Activated CD8-positive, alpha-beta memory T cell treated with anti-CD3 and anti-CD28 coated beads, Interleukin-2, amount 10 ng/mL, durations not matched to agents 7 days and 5 days (primary cell): Measurements from ENCODE around the gene SYNE1. TPM values are rescaled to one million over a fixed set of nuclear protein-coding genes. Genes with fewer than 3 reads are reported as not detected.
"Not testable (repeated sequence)": the region's sequence is repeated elsewhere in the genome, so short reads cannot be mapped to it uniquely, and the experiment has no call there.

Experiments
- ATAC-seq: fragments of 150-1000 bp; cut with Tn5 transposase; one replicate; pipeline ENCODE4 v1.10.0; 2021; ENCODE audit warnings: moderate library complexity
- CTCF ChIA-PET: fragments of 350-600 bp; sonication (Branson Sonifier 250); formaldehyde crosslinking; loops from one replicate; lab custom pipeline; 2021; ENCODE audit warnings: antibody characterized with exemption; lab: Charles Lee
- DNase-seq: peaks from one replicate; pipeline ENCODE4 v3.0.0-alpha.2; 2020
- H3K27ac Mint-ChIP-seq: one replicate; pipeline ENCODE4 v1.8.0; 2021; ENCODE audit warnings: mild to moderate bottlenecking, mixed read lengths
- H3K27me3 Mint-ChIP-seq: one replicate; pipeline ENCODE4 v1.8.0; 2021; ENCODE audit warnings: mixed read lengths
- H3K36me3 Mint-ChIP-seq: one replicate; pipeline ENCODE4 v1.8.0; 2021; ENCODE audit warnings: mild to moderate bottlenecking, mixed read lengths
- H3K4me1 Mint-ChIP-seq: one replicate; pipeline ENCODE4 v1.8.0; 2021; ENCODE audit warnings: mixed read lengths
- H3K4me3 Mint-ChIP-seq: one replicate; pipeline ENCODE4 v1.8.0; 2021; ENCODE audit warnings: mild to moderate bottlenecking, moderate library complexity, mixed read lengths
- H3K9me3 Mint-ChIP-seq: one replicate; pipeline ENCODE4 v1.8.0; 2022; ENCODE audit warnings: low read depth, mixed read lengths
- total RNA-seq, 2 experiments: library from RNA; stranded (reverse); gene quantifications; one replicate each; pipeline ENCODE4 v1.2.3, GENCODE V29; 2021

SYNE1 gene
- total RNA-seq, 2 experiments from 2014 or later, result 58.5 to 76.6 TPM

- no peak overlapping the region for H3K4me3 Mint-ChIP-seq
- H3K9me3 Mint-ChIP-seq, result no peaks in the 10 kb centered on the region
- no peak overlapping the region for H3K27ac Mint-ChIP-seq
- DNase-seq (no peak), ATAC-seq (no peak)
- H3K27me3 Mint-ChIP-seq, result no peaks in the 10 kb centered on the region
- no peaks in the 10 kb centered on the region for H3K36me3 Mint-ChIP-seq
- CTCF ChIA-PET, result no interaction called here
- peaks cover 11% of the 10 kb centered on the region for H3K4me1 Mint-ChIP-seq
Observed at GRCh38 chr6:152096863-152097496, 540.2 kb downstream of the SYNE1 start.

- H3K36me3 Mint-ChIP-seq, result no peaks in the 10 kb centered on the region
- no peaks in the 10 kb centered on the region for H3K27me3 Mint-ChIP-seq
- ATAC-seq (peak; percentile 86), DNase-seq (peak; percentile 61)
- H3K27ac Mint-ChIP-seq, result no peak overlapping the region
- CTCF ChIA-PET, result no interaction called here
- no peak overlapping the region for H3K4me3 Mint-ChIP-seq
- H3K4me1 Mint-ChIP-seq, result peaks cover 11% of the 10 kb centered on the region
- no peaks in the 10 kb centered on the region for H3K9me3 Mint-ChIP-seq
Observed at GRCh38 chr6:152094992-152095592, 542.1 kb downstream of the SYNE1 start.

DNA sequence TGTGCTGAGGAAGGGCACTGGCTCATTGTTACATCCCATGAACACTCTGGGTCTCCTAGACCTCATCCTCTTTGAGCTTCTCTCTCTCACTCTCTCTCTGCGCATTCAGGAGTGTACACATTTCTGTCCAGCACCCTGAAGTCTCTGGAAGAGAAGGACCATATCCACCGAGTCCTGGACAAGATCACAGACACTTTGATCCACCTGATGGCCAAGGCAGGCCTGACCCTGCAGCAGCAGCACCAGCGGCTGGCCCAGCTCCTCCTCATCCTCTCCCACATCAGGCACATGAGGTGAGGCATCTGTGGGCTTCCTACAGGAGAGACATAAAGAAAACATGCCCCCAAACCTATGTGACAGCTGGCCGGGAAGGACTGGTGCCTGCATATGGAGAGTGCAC lies 542.9 kb downstream of the SYNE1 start:
- CTCF ChIA-PET, result no interaction called here
- no peak for DNase-seq
- Mint-ChIP-seq H3K4me3 (no peak overlapping the region), H3K27ac (no peak overlapping the region), H3K27me3 (no peaks in the 10 kb centered on the region), H3K36me3 (no peaks in the 10 kb centered on the region), H3K4me1 (peaks cover 11% of the 10 kb centered on the region), H3K9me3 (no peaks in the 10 kb centered on the region)
- no peak for ATAC-seq

- H3K36me3 Mint-ChIP-seq, result no peaks in the 10 kb centered on the region
- no peaks in the 10 kb centered on the region for H3K9me3 Mint-ChIP-seq
- CTCF ChIA-PET, result no interaction called here
Observed at GRCh38 chr6:152093711-152094110, 543.5 kb downstream of the SYNE1 start.

GRCh38 chr6:152091851-152092341 lies 545.3 kb downstream of the SYNE1 start:
- no peak overlapping the region for H3K4me3 Mint-ChIP-seq
- CTCF ChIA-PET, result no interaction called here
- no peak overlapping the region for H3K27ac Mint-ChIP-seq
- DNase-seq (no peak), ATAC-seq (no peak)
- peaks cover 11% of the 10 kb centered on the region for H3K4me1 Mint-ChIP-seq
- H3K9me3 Mint-ChIP-seq, result no peaks in the 10 kb centered on the region
- no peaks in the 10 kb centered on the region for H3K36me3 Mint-ChIP-seq
- peaks cover 4% of the 10 kb centered on the region for H3K27me3 Mint-ChIP-seq

More at GRCh38 chr6:152093711-152094110, 543.5 kb downstream of the SYNE1 start:
- Mint-ChIP-seq H3K27ac (no peak overlapping the region), H3K4me3 (no peak overlapping the region), H3K27me3 (no peaks in the 10 kb centered on the region), H3K4me1 (peaks cover 11% of the 10 kb centered on the region)
- ATAC-seq, result no peak
- DNase-seq, result no peak

DNA sequence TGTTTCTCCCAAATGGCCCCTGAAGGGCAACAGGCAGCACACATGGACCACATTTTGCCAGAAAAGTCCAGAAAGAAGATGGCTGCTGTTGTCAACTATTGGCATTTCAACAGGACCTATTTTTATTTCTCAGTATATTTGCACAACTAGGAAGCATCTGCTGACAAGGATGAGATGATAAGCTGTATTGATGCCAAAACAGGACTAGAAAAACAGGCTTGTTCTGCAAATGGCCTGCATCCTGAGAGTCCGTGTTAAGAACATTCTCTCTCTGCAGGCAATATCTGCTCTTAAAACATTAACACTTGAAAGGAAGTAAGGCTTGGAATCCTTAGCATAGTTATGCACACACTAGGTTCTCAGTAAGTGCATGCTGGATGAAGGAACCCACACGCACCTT lies 546.0 kb downstream of the SYNE1 start:
- DNase-seq (no peak), ATAC-seq (no peak)
- peaks cover 11% of the 10 kb centered on the region for H3K4me1 Mint-ChIP-seq
- H3K36me3 Mint-ChIP-seq, result no peaks in the 10 kb centered on the region
- CTCF ChIA-PET, result no interaction called here
- no peak overlapping the region for H3K4me3 Mint-ChIP-seq
- no peak overlapping the region for H3K27ac Mint-ChIP-seq
- H3K27me3 Mint-ChIP-seq, result peaks cover 5% of the 10 kb centered on the region
- no peaks in the 10 kb centered on the region for H3K9me3 Mint-ChIP-seq

GRCh38 chr6:152089992-152090391 lies 547.2 kb downstream of the SYNE1 start:
- H3K9me3 Mint-ChIP-seq, result no peaks in the 10 kb centered on the region
- no peak overlapping the region for H3K27ac Mint-ChIP-seq
- H3K27me3 Mint-ChIP-seq, result peaks cover 5% of the 10 kb centered on the region
- H3K36me3 Mint-ChIP-seq, result no peaks in the 10 kb centered on the region
- ATAC-seq (no peak), DNase-seq (no peak)
- H3K4me1 Mint-ChIP-seq, result peaks cover 4% of the 10 kb centered on the region
- CTCF ChIA-PET, result no interaction called here
- no peak overlapping the region for H3K4me3 Mint-ChIP-seq

DNA sequence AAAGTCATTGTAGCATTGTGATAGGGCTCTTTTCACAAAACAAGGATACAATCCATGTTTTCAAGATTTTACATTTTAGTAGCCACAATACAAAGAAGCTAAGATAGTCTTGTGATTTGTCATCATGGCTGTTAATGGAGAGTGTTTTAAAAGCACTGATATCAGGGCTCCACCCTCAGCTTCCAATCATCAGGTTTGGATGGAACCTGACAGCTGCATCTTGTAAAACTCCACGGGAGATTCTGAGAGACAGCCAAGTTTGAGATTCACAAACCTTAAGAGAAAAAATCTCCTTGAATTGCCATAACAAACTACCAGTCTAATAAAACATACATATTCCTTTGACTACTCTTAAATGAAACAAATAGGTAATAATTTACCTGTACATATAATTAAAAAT lies 549.5 kb downstream of the SYNE1 start:
- ATAC-seq, result no peak
- H3K27me3 Mint-ChIP-seq, result peaks cover 5% of the 10 kb centered on the region

DNA sequence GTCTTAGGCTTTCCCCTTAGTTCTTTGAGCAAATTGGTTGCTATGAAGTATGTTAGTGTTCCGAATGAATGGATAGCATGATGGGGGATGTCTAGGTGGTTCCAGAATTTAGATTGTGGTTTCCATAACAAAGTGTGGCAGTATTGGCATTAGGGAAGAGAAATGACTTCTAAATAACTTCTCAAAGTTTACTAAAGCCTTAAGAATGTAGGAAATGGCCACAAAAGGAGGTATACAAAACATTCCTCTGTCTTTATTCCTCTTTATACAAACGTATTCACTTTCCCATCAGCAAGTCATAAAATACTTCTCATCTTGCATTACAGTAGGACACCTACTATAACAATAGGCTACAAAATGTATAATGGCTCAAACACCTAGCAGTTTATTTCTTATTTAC lies 550.1 kb downstream of the SYNE1 start:
- Mint-ChIP-seq H3K4me1 (no peaks in the 10 kb centered on the region), H3K9me3 (no peaks in the 10 kb centered on the region), H3K36me3 (no peaks in the 10 kb centered on the region), H3K27me3 (peaks cover 5% of the 10 kb centered on the region), H3K27ac (no peak overlapping the region), H3K4me3 (no peak overlapping the region)
- DNase-seq (no peak), ATAC-seq (no peak)
- CTCF ChIA-PET, result no interaction called here

More for the DNA sequence above, 549.5 kb downstream of the SYNE1 start:
- no peak for DNase-seq
- H3K4me3 Mint-ChIP-seq, result no peak overlapping the region
- H3K36me3 Mint-ChIP-seq, result no peaks in the 10 kb centered on the region
- CTCF ChIA-PET, result no interaction called here
- H3K27ac Mint-ChIP-seq, result no peak overlapping the region
- H3K4me1 Mint-ChIP-seq, result no peaks in the 10 kb centered on the region
- no peaks in the 10 kb centered on the region for H3K9me3 Mint-ChIP-seq

GRCh38 chr6:152086223-152086873 lies 550.8 kb downstream of the SYNE1 start:
- ATAC-seq (no peak), DNase-seq (no peak)
- H3K4me3 Mint-ChIP-seq, result no peak overlapping the region
- no peaks in the 10 kb centered on the region for H3K36me3 Mint-ChIP-seq
- peaks cover 6% of the 10 kb centered on the region for H3K27me3 Mint-ChIP-seq
- CTCF ChIA-PET, result no interaction called here
- H3K9me3 Mint-ChIP-seq, result no peaks in the 10 kb centered on the region
- no peaks in the 10 kb centered on the region for H3K4me1 Mint-ChIP-seq
- H3K27ac Mint-ChIP-seq, result no peak overlapping the region

GRCh38 chr6:152085451-152085921 lies 551.7 kb downstream of the SYNE1 start:
- H3K27me3 Mint-ChIP-seq, result peaks cover 13% of the 10 kb centered on the region
- no peak overlapping the region for H3K27ac Mint-ChIP-seq
- ATAC-seq, result no peak
- H3K36me3 Mint-ChIP-seq, result no peaks in the 10 kb centered on the region
- H3K4me3 Mint-ChIP-seq, result no peak overlapping the region
- no peak for DNase-seq
- no peaks in the 10 kb centered on the region for H3K9me3 Mint-ChIP-seq
- no peaks in the 10 kb centered on the region for H3K4me1 Mint-ChIP-seq
- CTCF ChIA-PET, result no interaction called here

DNA sequence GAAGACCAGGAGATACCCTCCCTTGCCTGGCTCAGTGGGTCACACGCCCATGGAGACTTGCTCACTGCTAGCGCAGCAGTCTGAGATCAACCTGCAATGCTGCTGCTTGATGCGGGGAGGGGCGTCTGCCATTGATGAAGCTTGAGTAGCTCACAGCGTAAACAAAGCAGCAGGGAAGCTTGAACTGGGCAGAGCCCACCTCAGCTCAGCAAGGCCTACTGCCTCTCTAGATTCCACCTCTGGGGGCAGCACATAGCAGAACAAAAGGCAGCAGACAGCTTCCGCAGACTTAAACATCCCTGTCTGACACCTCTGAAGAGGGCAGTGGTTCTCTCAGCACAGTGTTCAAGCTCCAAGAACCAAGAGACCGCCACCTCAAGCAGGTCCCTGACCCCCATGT lies 558.4 kb downstream of the SYNE1 start:
- peaks cover 7% of the 10 kb centered on the region for H3K9me3 Mint-ChIP-seq
- CTCF ChIA-PET, result no interaction called here

DNA sequence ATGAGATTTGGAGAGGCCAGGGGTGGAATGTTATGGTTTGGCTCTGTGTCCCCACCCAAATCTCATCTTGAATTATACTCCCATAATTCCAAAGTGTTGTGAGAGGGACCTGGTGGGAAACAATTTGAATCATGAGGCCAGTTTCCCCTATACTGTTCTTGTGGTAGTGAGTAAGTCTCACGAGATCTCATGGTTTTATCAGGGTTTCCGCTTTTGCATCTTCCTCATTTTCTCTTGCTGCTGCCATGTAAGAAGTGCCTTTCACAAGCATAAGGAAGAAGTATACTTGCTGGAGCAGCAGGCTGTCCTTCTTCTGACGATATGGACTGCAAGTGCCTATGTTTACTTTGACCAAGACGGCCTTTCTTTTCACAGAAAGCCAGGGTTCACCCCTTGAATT lies 559.2 kb downstream of the SYNE1 start:
- no peak overlapping the region for H3K27ac Mint-ChIP-seq
- no peaks in the 10 kb centered on the region for H3K36me3 Mint-ChIP-seq
- DNase-seq, result no peak
- no peak overlapping the region for H3K4me3 Mint-ChIP-seq
- H3K4me1 Mint-ChIP-seq, result no peaks in the 10 kb centered on the region
- ATAC-seq, result no peak
- H3K9me3 Mint-ChIP-seq, result peaks cover 7% of the 10 kb centered on the region
- H3K27me3 Mint-ChIP-seq, result peaks cover 16% of the 10 kb centered on the region
- CTCF ChIA-PET, result no interaction called here

More for the DNA sequence above, 558.4 kb downstream of the SYNE1 start:
- Mint-ChIP-seq H3K27ac (no peak overlapping the region), H3K36me3 (no peaks in the 10 kb centered on the region), H3K4me3 (no peak overlapping the region), H3K4me1 (no peaks in the 10 kb centered on the region), H3K27me3 (peaks cover 16% of the 10 kb centered on the region)
- ATAC-seq (no peak), DNase-seq (no peak)

DNA sequence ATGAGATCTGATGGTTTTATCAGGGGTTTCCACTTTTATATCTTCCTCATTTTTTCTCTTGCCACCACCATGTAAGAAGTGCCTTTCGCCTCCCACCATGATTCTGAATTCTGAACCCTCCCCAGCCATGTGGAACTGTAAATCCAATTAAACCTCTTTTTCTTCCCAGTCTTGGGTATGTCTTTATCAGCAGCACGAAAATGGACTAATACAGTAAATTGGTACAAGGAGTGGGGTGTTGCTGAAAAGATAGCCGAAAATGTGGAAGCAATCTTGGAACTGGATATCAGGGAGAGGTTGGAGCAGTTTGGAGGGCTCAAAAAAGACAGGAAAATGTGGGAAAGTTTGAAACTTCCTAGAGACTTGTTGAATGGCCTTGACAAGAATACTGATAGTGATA lies 560.9 kb downstream of the SYNE1 start:
- H3K27ac Mint-ChIP-seq, H3K4me3 Mint-ChIP-seq, DNase-seq, H3K36me3 Mint-ChIP-seq, H3K9me3 Mint-ChIP-seq, CTCF ChIA-PET, ATAC-seq, H3K4me1 Mint-ChIP-seq: not testable (repeated sequence)
- peaks cover 17% of the 10 kb centered on the region for H3K27me3 Mint-ChIP-seq
